GM11168 (cell line): Measurements from ENCODE around the gene BSND.

Source experiments
- in situ Hi-C: fragments of 300-500 bp; cut with MboI; formaldehyde crosslinking; loops from one replicate; pipeline ENCODE4 v1.12.0; 2022; ENCODE audit warnings: low sequenced_read_pairs; ENCODE audit not compliant: unreplicated experiment

Gene BSND

DNA sequence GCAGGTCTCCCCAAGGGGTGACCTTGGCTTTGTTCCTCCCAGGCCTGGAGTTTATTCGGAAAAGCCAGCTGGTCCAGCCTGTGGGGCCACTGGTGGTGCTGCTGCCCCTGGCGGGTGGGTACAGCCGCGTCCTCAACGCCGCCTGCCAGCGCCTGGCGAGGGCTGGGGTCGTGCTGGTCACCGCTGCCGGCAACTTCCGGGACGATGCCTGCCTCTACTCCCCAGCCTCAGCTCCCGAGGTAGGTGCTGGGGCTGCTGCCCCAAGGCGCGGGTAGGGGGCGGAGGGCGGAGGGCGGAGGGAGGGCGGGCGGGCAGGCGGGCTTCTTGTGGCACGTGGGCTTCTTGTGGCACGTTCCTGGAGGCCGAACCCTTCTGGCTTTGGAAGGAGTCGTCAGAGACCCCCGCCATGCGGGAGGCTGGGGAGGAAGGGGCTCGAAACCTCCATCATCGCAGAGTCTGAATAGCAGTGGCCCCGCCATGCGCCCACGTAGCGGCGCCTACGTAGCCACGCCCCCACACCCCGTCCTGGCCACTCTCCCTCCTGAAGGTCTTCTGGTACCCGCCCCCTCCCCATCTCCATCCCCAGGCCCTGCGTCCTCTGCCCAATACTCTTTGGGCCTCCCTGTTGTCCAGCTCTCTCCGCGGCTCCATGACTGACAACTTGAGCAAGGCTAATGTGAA is 57.4 kb downstream of the BSND start:
- in situ Hi-C loops: no loop called here

DNA sequence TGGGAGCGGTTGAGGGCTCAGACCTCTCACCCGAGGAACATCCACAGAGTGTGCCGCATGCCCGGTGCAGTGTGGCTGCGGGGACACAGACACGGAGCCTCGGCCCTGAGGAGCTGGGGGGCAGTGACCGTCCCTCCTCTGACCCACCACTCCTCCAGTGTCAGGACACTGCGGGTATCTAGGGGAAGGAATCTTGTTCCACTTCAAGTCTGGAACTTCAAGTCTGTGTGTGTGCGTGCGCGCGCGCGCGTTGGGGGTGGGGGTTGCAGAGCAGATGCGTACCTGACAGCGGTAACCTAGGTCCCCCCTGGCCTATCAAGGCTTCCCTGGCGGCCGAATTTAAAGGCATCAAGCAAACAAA is 57.9 kb downstream of the BSND start:
- in situ Hi-C loops: no loop called here

DNA sequence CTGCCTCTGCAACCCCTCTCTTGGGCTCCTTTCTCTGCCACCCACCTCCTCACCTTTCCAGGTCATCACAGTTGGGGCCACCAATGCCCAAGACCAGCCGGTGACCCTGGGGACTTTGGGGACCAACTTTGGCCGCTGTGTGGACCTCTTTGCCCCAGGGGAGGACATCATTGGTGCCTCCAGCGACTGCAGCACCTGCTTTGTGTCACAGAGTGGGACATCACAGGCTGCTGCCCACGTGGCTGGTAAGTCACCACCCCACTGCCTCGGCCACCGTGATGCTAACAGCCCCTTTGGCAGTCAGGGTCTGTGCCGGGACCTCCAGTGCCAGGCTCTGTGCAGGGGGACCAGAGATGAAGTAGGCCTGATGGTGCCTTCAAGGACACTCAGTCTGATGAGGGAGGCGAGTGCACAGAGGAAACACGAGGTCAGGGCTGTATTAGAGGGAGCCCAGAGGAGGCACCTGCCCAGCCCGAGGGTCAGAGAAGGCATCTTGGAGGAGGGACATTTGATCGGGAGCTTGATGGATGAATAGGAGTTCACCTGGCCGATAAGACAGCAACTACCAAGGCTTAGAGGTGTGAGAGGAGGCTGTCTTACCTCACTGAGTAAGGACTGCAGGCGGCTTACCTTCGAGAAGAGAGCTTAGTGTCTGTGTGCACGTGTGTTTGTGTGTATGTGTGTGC is 58.7 kb downstream of the BSND start:
- in situ Hi-C loops: no loop called here

DNA sequence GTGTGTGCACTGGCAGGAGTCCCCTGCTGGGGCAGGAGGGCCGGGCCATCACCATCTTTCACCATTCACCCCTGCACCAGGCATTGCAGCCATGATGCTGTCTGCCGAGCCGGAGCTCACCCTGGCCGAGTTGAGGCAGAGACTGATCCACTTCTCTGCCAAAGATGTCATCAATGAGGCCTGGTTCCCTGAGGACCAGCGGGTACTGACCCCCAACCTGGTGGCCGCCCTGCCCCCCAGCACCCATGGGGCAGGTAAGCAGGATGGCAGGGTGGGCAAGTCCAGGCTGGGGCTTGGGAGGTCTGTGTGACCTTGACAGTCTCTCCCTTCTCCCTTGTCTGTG is 59.2 kb downstream of the BSND start:
- in situ Hi-C loops: no loop called here

DNA sequence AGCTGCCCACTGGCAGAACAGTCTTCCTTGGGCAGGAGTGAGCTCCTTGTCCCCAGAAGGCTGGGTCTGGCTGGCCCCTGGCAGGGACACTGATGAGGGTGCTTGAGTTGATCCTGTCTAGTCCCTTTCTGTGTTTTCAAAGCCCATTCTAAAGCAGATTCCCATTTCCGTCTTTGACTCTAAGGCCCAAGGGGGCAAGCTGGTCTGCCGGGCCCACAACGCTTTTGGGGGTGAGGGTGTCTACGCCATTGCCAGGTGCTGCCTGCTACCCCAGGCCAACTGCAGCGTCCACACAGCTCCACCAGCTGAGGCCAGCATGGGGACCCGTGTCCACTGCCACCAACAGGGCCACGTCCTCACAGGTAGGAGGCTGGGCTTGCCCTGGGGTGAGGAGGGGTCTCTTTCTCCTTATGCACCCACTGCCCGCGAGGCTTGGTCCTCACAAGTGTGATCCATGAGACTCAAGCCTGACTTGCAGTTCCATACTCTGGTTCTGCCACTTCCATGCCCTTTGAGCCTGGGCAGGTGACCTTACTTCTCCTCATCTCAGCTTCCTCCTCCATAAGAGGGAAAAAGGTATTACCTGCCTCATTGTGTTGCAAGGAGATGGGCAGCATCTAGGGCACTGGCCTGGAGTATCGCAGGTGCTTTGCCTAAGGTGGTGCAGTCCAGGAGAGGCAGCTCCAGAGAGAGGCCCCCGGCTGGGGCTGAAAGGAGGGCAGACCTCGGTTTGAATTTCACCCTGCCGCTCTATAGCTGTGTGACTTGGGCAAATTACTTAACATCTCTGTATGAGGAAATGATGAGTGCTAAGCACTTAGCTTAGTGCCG is 60.8 kb downstream of the BSND start:
- in situ Hi-C loops: no loop called here

DNA sequence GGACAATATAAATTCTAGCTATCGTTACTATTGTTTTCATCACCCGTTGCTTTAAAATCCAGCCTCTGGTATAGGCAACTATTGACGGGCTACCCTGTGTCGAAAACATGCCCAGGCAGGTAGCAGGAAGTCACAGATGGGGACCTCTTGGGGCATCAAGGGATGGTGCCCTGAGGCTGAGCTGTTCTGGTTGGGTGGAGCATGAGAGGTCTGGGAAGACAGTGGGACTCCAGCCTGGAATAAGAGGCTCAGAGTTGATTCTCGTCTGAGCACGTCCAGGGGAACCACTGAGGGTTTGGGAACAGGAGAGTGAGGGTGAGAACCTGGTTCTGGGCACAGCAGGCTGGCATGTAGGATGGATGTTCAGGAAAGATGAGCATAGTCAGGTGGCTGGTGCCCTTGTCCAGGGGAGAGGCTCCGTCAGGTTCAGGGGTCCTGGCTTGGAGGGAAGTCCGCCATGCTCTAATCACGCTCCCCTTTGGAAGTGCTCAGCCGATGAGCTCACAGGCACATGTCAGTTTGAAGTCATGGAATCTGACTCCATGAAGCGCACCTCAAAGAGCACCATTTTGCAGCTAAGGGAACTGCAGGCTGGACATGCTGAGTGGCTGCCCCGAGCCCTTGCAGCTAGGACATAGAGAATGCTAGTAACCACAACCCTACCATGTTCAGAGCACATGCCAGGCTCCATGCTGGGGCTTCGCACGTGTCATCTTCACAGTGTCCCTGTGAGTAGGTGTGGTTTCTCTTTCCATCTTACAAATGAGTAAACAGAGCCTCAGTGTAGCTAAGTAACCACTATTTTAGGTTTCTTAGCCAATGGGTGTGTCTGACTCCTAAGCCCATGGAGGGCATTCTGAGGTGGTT is 61.6 kb downstream of the BSND start:
- in situ Hi-C loops: no loop called here

DNA sequence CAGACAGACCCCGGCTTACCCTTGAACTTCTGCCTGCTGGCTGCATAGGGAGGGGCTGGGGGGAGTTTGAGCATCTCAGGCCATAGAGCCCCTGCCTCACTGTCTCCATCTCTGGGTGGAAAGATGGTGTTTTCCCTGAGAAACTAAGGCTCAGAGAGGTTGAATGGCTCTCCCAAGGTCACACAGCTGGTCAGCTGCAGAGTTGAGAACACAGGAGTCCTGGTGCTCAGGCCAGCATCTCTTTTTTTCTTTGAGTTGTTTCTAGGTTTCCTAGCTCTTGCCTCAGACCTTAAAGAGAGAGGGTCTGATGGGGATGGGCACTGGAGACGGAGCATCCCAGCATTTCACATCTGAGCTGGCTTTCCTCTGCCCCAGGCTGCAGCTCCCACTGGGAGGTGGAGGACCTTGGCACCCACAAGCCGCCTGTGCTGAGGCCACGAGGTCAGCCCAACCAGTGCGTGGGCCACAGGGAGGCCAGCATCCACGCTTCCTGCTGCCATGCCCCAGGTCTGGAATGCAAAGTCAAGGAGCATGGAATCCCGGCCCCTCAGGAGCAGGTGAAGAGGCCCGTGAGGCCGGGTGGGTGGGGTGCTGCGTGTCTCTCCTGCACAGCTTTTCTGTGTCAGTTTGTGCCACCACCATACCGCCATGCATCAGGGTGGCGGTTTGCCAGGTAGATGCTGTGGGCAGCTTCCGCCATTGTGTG is 62.4 kb downstream of the BSND start:
- in situ Hi-C loops: no loop called here
